Cortex of kidney (tissue), 1 donor: Measurements from ENCODE around the gene PCDHGA4.
"Not testable (repeated sequence)": the region's sequence is repeated elsewhere in the genome, so short reads cannot be mapped to it uniquely, and the experiment has no call there.

ENCODE experiments used
- DNase-seq: peaks from one replicate; lab custom pipeline; 2025; lab: John Stamatoyannopoulos, UW

PCDHGA4 gene

DNA sequence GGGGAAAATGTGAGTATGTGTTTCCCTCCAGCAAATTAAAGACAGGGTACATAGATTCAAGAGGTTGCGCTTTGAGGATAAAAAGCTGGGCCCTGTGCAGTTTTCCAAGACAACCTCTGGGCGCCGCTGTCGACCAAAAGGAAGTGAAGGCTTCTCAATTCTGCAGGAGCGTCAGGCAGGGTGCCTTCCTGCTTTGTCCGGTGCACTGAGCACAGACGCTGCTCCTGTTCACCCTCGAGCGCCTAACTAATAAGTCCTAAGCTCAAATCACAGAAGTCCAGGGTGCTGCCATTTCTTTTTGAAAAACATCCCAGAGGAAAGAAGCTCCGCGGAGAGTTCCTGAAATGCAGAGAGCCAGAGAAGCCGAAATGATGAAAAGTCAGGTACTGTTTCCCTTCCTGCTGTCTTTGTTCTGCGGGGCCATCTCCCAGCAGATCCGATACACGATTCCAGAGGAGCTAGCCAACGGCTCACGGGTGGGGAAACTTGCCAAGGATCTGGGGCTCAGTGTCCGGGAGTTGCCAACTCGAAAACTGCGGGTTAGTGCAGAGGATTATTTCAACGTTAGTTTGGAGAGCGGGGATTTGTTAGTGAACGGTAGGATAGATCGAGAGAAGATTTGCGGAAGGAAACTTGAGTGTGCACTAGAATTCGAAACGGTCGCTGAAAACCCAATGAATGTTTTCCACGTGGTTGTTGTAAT, 4.8 kb upstream of the PCDHGA4 start, which contains the start of gene PCDHGB1:
PCDHGB1 (plus strand) TSS at position 183 of the 703 bp plus-strand sequence; CDS start at position 345, 162 bp downstream.
- DNase-seq = no peak

DNA sequence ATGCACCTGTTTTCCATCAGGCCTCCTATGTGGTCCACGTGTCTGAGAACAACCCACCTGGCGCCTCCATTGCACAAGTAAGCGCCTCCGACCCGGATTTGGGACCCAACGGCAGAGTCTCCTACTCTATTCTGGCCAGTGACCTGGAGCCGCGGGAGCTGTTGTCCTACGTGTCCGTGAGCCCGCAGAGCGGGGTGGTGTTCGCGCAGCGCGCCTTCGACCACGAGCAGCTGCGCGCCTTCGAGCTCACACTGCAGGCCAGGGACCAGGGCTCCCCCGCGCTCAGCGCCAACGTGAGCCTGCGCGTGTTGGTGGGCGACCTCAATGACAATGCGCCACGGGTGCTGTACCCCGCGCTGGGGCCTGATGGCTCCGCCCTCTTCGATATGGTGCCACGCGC, 3.2 kb upstream of the PCDHGA4 start:
- no peak for DNase-seq

DNA sequence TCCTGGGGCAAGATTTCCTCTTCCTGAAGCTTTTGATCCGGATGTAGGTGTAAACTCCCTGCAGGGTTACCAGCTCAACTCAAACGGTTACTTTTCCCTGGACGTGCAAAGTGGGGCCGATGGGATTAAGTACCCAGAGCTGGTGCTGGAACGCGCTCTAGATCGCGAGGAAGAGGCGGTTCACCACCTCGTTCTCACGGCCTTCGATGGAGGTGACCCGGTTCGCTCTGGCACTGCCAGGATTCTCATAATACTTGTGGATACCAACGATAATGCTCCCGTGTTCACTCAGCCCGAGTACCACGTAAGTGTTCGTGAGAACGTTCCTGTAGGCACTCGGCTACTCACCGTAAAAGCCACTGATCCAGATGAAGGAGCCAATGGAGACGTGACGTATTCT, 820 bp downstream of the PCDHGA4 start:
- no peak for DNase-seq

DNA sequence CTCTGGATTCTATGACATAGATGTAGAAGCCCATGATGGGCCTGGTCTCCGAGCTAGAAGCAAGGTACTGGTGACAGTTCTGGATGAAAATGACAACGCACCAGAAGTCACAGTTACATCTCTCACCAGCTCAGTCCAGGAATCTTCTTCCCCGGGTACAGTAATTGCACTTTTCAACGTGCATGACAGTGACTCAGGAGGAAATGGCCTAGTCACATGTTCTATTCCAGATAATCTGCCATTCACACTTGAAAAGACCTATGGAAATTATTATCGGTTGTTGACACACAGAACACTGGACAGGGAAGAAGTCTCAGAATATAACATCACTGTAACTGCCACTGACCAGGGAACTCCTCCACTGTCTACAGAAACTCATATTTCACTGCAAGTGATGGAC, 1.3 kb downstream of the PCDHGA4 start:
- DNase-seq = no peak

DNA sequence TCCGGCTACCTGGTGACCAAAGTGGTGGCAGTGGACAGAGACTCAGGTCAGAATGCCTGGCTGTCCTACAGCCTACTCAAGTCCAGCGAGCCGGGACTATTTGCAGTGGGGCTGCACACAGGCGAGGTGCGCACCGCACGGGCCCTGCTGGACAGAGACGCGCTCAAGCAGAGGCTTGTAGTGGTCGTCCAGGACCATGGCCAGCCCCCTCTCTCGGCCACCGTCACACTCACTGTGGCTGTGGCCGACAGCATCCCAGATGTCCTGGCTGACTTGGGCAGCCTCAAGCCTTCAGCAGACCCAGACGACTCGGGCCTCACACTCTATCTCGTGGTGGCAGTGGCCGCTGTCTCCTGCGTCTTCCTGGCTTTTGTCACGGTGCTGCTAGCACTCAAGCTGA, 2.1 kb downstream of the PCDHGA4 start:
- no peak for DNase-seq

DNA sequence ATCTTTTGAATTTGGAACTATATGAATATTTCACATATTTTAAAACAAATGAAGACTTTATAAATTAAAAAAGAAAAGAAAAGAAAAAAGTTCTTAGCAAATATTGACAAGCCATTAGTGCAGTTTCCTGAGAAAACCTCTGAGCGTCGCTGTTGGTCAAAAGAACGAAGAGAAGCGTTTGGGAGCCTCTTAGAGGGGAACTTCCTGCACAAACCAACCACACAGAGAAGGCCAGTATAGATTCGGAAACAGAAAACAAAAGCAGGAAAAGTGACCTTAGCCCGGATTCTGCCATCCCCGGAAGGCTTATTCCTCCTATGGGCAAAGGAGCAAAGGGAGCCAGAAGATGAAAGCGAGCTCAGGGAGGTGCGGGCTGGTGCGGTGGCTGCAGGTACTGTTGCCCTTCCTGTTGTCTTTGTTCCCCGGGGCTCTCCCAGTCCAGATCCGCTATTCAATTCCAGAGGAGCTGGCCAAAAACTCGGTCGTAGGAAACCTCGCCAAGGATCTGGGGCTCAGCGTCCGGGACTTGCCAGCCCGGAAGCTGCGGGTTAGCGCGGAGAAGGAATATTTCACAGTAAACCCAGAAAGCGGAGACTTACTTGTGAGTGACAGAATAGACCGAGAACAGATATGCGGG, 5.1 kb downstream of the PCDHGA4 start, which contains the start of gene PCDHGB2:
PCDHGB2 (plus strand) TSS at position 205 of the 637 bp plus-strand sequence; CDS start at position 347, 142 bp downstream.
- no peak for DNase-seq

DNA sequence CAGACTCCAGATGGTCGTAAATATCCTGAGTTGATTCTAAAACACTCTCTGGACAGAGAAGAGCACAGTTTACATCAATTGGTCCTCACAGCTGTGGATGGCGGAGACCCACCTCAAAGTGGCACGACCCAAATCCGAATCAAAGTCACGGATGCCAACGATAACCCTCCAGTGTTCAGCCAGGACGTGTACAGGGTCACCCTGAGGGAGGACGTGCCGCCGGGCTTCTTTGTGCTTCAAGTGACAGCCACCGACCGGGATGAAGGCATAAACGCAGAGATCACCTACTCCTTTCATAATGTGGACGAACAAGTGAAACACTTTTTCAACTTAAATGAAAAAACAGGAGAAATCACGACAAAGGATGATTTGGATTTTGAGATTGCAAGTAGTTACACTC, 5.9 kb downstream of the PCDHGA4 start:
- DNase-seq = no peak

DNA sequence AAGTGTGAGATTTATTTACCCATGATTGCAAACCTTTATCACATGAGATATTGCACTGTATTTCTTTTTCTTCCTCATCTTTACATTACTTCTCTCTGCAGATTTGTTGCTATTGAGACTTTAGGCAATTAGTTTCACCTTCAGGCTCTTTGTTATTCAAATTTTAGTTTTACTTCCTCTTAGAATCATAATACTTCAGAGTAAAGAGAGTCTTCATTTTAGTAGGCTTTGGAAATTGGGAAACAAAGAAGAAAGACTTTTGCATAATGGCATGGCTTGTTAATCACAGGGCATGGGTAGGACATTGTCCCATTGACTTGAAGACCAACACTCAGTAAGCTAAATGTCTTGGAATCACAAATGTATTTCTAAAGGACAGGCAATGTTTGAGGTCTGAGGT, 7.9 kb downstream of the PCDHGA4 start:
- no peak for DNase-seq

DNA sequence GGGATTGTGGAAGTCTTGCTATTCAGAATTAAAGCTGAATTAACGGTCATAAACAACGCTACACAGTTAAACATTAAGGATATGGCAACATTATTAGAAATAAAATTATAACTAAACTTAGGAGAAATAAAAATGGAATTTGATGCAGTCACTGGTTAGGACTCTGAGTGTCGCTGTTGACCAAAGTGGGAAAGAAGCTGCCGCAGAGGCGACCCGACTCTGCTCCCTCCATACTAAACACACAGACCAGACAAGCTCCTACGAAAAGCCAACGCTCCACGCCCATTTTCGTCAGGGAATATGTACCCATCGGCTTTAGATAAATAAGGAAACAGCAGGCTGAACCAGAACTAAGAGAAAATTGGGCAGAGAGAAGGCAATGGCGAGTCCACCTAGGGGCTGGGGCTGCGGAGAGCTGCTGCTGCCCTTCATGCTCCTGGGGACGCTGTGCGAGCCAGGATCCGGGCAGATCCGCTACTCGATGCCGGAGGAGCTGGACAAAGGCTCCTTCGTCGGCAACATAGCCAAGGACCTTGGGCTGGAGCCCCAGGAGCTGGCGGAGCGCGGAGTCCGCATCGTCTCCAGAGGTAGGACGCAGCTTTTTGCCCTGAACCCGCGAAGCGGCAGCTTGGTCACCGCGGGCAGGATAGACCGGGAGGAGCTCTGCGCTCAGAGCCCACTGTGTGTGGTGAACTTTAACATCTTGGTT, 9.3 kb downstream of the PCDHGA4 start, which contains the start of gene PCDHGA5:
PCDHGA5 (plus strand) TSS at position 211 of the 709 bp plus-strand sequence; CDS start at position 380, 169 bp downstream.
- DNase-seq = no peak

DNA sequence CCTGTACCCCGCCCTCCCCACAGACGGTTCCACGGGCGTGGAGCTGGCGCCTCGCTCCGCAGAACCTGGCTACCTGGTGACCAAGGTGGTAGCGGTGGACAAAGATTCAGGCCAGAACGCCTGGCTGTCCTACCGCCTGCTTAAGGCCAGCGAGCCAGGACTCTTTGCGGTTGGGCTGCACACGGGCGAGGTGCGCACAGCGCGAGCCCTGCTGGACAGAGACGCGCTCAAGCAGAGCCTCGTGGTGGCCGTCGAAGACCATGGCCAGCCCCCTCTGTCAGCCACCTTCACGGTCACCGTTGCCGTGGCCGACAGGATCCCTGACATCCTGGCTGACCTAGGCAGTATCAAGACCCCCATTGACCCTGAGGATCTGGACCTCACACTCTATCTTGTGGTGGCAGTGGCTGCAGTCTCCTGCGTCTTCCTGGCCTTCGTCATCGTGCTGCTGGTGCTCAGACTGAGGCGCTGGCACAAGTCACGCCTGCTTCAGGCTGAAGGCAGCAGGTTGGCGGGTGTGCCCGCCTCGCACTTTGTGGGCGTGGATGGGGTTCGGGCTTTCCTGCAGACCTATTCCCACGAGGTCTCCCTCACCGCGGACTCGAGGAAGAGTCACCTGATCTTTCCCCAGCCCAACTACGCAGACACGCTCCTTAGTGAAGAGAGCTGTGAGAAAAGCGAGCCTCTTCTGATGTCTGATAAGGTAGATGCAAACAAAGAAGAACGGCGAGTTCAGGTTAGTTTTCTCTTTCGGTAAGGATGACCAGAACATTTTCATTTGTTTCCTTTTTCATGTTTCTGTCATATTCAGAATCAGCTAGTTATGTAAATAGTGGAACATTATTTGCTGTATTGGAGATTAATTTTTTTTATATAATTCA, 11.4 kb downstream of the PCDHGA4 start:
- DNase-seq = no peak

DNA sequence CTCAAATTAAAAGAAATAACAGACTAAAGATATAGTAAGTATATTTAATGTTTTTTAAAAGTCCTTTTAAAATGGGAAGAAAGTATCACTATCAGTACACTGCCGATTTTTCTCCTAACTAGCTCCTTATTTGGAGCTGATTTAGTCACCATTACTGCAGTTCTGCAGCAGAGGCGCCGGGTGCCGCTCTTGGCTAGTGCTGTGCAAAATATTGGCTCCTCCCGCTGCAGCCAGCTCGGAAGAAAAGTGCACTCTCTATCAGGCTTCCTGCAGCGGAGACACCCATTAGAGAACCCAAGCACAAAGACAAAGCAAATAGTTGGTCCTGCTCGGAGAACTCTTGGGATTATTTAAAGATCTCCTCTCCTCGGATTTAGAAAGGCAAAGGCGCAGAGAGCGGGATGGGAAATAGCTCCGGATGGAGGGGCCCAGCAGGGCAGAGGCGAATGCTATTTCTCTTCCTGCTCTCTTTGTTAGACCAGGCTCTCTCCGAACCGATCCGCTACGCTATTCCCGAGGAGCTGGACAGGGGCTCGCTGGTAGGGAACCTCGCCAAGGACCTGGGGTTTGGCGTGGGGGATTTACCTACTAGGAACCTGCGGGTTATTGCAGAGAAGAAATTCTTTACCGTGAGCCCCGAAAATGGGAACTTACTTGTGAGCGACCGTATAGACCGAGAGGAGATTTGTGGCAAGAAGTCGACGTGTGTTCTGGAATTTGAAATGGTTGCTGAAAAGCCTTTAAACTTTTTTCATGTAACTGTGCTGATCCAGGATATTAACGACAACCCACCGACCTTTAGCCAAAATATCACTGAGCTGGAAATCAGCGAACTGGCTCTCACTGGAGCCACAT, 15.4 kb downstream of the PCDHGA4 start, which contains the start of gene PCDHGB3:
PCDHGB3 (plus strand) TSS at position 249 of the 855 bp plus-strand sequence; CDS start at position 402, 153 bp downstream.
- DNase-seq = no peak

DNA sequence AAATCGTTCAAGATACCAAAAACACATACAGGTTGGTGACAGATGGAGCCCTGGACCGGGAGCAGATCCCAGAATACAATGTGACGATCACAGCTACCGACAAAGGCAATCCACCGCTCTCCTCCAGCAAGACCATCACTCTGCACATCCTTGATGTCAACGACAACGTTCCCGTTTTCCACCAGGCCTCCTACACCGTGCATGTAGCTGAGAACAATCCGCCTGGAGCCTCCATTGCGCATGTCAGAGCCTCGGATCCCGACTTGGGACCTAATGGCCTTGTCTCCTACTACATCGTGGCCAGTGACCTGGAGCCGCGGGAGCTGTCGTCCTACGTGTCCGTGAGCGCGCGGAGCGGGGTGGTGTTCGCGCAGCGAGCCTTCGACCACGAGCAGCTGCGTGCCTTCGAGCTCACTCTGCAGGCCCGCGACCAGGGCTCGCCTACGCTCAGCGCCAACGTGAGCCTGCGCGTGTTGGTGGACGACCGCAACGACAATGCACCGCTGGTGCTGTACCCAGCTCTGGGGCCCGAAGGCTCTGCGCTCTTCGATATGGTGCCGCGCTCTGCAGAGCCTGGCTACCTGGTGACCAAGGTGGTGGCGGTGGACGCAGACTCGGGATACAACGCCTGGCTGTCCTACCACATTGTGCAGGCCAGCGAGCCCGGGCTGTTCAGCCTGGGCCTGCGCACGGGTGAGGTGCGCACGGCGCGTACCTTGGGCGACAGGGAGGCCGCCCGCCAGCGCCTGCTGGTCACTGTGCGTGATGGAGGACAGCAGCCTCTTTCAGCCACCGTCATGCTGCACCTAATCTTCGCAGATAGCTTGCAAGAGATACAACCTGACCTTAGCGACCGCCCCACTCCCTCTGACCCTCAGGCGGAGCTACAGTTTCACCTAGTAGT, 17.0 kb downstream of the PCDHGA4 start:
- DNase-seq = no peak

DNA sequence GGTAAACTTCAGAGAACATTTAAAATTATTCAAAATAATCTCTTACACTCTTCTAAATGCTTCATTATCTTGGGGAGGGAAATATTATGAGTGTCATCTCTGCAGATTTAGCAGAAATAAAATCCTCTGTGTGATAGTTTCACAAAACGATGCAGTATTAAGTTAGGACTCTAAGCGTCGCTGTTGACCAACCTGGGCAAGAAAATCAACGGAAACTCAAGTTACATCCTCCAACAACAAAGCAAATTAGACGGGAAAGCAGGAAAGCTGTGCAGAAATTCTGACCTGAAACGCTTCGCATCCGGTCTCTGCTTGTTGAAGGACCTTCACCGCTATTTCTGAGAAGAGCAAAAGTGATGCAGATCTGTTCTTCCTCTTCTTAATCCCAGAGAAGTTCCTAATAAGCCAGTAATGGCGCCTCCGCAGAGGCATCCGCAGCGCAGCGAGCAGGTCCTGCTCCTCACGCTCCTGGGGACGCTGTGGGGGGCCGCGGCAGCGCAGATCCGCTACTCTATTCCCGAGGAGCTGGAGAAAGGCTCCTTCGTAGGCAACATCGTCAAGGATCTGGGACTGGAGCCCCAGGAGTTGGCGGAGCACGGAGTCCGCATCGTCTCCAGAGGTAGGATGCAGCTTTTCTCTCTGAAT, 19.0 kb downstream of the PCDHGA4 start, which contains the start of gene PCDHGA6:
PCDHGA6 (plus strand) TSS at position 219 of the 645 bp plus-strand sequence; CDS start at position 412, 193 bp downstream.
- no peak for DNase-seq

DNA sequence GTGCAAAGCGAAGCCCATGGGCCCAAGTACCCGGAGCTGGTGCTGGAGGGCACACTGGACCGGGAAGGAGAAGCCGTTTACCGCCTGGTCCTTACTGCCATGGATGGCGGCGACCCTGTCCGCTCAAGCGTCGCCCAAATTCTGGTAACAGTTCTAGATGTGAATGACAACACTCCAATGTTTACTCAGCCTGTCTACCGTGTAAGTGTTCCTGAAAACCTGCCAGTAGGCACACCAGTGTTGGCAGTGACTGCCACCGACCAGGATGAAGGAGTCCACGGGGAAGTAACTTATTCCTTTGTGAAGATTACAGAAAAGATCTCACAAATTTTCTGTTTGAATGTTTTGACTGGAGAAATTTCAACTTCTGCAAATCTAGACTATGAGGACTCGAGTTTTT, 19.8 kb downstream of the PCDHGA4 start:
- no peak for DNase-seq

DNA sequence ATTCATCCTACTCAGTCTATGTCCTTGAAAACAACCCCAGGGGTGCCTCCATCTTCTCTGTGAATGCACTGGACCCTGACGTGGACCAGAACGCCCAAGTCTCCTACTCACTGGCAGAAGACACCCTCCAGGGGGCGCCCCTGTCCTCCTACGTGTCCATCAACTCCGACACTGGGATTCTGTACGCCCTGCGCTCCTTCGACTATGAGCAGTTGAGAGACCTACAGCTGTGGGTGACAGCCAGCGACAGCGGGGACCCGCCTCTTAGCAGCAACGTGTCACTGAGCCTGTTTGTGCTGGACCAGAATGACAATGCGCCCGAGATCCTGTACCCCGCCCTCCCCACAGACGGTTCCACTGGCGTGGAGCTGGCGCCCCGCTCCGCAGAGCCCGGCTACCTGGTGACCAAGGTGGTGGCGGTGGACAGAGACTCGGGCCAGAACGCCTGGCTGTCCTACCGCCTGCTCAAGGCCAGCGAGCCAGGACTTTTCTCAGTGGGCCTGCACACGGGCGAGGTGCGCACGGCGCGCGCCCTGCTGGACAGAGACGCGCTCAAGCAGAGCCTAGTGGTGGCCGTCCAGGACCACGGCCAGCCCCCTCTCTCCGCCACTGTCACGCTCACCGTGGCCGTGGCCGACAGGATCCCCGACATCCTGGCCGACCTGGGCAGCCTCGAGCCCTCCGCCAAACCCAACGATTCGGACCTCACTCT, 20.8 kb downstream of the PCDHGA4 start:
- DNase-seq = not testable (repeated sequence)

DNA sequence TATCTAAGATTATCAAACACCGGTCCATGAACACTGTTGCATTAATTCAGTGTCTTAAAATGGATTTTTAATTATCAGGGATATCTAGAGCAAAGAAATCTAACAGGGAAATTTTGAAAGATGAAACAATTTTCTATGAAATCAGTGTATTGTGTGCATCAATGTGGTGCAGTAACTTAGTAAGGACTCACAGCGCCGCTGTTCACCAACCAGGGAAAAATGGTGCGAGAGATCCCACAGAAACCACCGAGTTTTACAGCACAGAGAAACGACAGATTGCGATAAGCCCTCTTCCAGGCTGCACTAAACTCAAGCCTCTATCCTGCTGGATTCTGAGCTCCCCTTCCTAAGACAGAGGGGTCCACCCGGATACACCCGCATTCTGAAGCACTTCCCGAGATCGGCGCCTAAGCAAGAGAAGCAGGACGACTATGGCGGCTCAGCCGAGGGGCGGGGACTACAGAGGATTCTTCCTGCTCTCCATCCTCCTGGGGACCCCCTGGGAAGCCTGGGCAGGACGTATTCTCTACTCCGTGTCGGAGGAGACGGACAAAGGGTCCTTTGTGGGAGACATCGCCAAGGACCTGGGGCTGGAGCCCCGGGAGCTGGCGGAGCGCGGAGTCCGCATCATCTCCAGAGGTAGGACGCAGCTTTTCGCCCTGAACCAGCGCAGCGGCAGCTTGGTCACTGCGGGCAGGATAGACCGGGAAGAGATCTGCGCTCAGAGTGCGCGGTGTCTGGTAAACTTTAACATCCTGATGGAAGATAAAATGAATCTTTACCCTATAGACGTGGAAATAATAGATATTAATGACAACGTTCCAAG, 27.9 kb downstream of the PCDHGA4 start, which contains the start of gene PCDHGA7:
PCDHGA7 (plus strand) TSS at position 274 of the 826 bp plus-strand sequence; CDS start at position 432, 158 bp downstream.
- DNase-seq = no peak

DNA sequence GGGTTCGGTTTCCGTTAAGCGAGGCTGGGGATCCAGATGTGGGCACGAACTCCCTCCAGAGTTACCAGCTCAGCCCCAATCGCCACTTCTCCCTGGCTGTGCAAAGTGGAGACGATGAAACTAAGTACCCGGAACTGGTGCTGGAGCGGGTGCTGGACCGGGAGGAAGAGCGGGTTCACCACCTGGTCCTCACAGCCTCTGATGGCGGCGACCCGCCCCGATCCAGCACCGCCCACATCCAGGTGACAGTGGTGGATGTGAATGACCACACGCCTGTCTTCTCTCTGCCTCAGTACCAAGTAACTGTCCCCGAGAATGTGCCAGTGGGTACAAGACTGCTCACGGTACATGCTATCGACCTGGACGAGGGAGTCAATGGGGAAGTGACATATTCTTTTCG, 28.5 kb downstream of the PCDHGA4 start:
- DNase-seq = no peak
